ENCODE data around the gene RPL7A. TPM values are rescaled to one million over a fixed set of nuclear protein-coding genes. Genes with fewer than 3 reads are reported as not detected.
"Not testable (repeated sequence)": the region's sequence is repeated elsewhere in the genome, so short reads cannot be mapped to it uniquely, and the experiment has no call there.

Gene RPL7A
- total and polyA plus RNA-seq, 12 donors = 859 to 3,182 (median 927) TPM

DNA sequence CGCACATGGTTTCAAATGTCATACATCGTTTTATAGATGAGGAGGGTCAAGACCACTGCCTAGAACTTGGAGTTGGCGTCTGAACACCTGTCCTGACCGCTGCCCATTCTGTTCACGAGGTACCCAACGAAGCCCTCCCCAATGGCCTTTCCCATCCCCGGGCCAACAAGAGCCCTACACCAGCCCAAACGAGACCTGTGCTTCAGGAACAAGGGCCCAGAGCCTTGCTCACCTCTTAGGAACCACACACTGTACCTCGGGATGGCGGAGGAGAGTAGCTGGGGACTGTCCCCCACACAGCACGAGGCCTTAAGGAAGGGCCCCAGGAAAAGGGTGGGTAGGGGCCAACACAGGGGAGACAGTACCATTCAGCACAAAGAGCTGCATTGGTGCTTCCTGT is 15.0 kb upstream of the RPL7A start:
- H3K4me3 ChIP-seq = no peak overlapping the region
- intact Hi-C loops (cut with DNase I) = loop anchor here in 5 of 10 donors (5.0 to 10.0 kb wide), 5 partner anchors 44 to 298 kb away; partner anchors contain the start of genes GTF3C5 (in 1 of the 5), STKLD1 (in 1 of the 5) and SURF4 (in 1 of the 5)
- ATAC-seq (no peak), DNase-seq (no peak)
- TF ChIP-seq, protein P1, sequence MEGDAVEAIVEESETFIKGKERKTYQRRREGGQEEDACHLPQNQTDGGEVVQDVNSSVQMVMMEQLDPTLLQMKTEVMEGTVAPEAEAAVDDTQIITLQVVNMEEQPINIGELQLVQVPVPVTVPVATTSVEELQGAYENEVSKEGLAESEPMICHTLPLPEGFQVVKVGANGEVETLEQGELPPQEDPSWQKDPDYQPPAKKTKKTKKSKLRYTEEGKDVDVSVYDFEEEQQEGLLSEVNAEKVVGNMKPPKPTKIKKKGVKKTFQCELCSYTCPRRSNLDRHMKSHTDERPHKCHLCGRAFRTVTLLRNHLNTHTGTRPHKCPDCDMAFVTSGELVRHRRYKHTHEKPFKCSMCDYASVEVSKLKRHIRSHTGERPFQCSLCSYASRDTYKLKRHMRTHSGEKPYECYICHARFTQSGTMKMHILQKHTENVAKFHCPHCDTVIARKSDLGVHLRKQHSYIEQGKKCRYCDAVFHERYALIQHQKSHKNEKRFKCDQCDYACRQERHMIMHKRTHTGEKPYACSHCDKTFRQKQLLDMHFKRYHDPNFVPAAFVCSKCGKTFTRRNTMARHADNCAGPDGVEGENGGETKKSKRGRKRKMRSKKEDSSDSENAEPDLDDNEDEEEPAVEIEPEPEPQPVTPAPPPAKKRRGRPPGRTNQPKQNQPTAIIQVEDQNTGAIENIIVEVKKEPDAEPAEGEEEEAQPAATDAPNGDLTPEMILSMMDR (IDR thresholded peaks at IDR 0.05) = no peak
- WGBS, 2 donors = 88 to 95% methylated on average over 11 of the region's 11 CpGs
- no peak overlapping the region for H3K27ac ChIP-seq
- H3K4me1 ChIP-seq = peaks cover 4 to 30% (median 21%) of the 10 kb centered on the region in 9 donors
- no peaks in the 10 kb centered on the region for H3K9me3 ChIP-seq
- peaks cover 0 to 52% (median 33%) of the 10 kb centered on the region in 9 donors for H3K36me3 ChIP-seq
- H3K27me3 ChIP-seq = no peaks in the 10 kb centered on the region

DNA sequence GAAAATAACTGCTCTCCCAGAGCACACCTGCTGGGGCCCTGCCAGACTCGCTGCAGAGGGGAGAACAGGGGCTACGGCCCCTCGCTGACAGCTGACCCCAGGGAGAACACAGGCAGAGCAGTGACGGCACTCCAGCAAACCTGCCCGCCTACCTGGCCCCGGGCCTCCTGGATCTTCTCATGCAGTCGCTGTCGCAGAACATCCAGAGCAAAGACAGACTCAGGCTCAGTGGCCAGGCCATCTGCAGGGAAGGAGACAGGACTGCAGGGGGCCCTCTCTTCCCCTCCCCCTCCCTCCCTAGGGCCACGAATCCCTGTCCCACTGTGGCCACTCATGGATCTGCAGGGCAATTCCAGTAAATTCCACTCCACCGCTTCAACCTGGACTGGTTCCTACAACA is 14.5 kb upstream of the RPL7A start:
- H3K4me3 ChIP-seq = no peak overlapping the region
- no peak overlapping the region for H3K27ac ChIP-seq
- TF ChIP-seq, protein P1 (IDR thresholded peaks at IDR 0.05) = no peak
- no peak for DNase-seq
- ATAC-seq = no peak
- intact Hi-C loops (cut with DNase I) = loop anchor here in 5 of 10 donors (5.0 to 10.0 kb wide), 5 partner anchors 44 to 299 kb away; partner anchors contain the start of genes GTF3C5 (in 1 of the 5), STKLD1 (in 1 of the 5) and SURF4 (in 1 of the 5)
- H3K4me1 ChIP-seq = peaks cover 4 to 30% (median 21%) of the 10 kb centered on the region in 9 donors
- H3K27me3 ChIP-seq = no peaks in the 10 kb centered on the region
- H3K36me3 ChIP-seq = peaks cover 0 to 53% (median 33%) of the 10 kb centered on the region in 9 donors
- H3K9me3 ChIP-seq = no peaks in the 10 kb centered on the region
- WGBS, 2 donors = 92 to 93% methylated on average over 10 of the region's 10 CpGs

DNA sequence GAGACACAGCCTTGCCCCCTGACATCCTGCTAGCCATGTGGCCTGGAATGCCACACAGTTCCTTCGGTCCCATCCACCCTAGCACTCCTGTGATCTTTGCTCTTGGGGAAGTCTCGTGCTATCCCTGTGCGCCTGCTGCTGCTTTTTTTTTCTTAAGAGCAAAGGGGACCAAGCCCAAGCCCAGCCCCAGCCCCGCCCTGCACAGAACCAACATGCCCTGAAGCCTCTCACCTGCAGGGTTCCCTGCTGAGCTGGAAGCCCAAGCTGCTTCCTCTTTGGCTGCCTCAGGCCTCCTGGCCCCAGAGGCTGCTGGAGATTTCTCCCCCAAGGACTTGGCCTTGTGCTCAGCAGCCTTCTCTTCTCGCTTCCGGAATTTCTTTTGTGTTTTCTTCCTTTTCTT is 13.9 kb upstream of the RPL7A start:
- H3K4me3 ChIP-seq = no peak overlapping the region
- ATAC-seq (no peak), DNase-seq (no peak)
- 89 to 90% methylated on average over 6 of the region's 6 CpGs for WGBS, 2 donors
- no peak overlapping the region for H3K27ac ChIP-seq
- H3K4me1 ChIP-seq = peaks cover 4 to 36% (median 21%) of the 10 kb centered on the region in 9 donors
- H3K36me3 ChIP-seq = peaks cover 0 to 58% (median 33%) of the 10 kb centered on the region in 9 donors
- no peaks in the 10 kb centered on the region for H3K9me3 ChIP-seq
- intact Hi-C loops (cut with DNase I) = loop anchor here in 5 of 10 donors (5.0 to 10.0 kb wide), 5 partner anchors 43 to 299 kb away; partner anchors contain the start of genes GTF3C5 (in 1 of the 5), STKLD1 (in 1 of the 5) and SURF4 (in 1 of the 5)
- H3K27me3 ChIP-seq = no peaks in the 10 kb centered on the region
- TF ChIP-seq, protein P1 (IDR thresholded peaks at IDR 0.05) = no peak

DNA sequence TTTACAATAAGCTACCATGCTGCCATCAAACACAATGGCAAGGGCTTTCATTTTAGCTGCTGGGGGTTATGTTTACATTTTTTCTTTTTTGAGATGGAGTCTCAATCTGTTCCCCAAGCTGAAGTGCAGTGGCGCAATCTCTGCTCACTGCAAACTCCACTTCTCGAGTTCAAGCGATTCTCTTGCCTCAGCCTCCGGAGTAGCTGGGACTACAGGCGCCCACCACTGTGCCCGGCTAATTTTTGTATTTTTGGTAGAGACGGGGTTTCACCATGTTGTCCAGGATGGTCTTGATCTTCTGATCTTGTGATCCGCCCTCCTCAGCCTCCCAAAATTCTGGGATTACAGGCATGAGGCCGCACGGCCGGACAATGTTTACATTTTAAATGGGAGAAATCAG is 13.1 kb upstream of the RPL7A start:
- intact Hi-C loops (cut with DNase I) = loop anchor here in 6 of 10 donors (5.0 to 10.0 kb wide), 6 partner anchors 37 to 300 kb away; partner anchors contain the start of genes STKLD1 (in 2 of the 6), SURF4 (in 2 of the 6) and GTF3C5 (in 1 of the 6)
- not testable (repeated sequence) for H3K9me3 ChIP-seq, H3K27me3 ChIP-seq, ATAC-seq, DNase-seq, H3K27ac ChIP-seq
- peaks cover 0 to 62% (median 33%) of the 10 kb centered on the region in 9 donors for H3K36me3 ChIP-seq
- 89 to 90% methylated on average over 11 of the region's 11 CpGs for WGBS, 2 donors
- H3K4me1 ChIP-seq = peaks cover 4 to 44% (median 22%) of the 10 kb centered on the region in 9 donors
- peak overlapping the region in 9 of 10 donors; percentile 69 to 95 (median 82) for H3K4me3 ChIP-seq
